Pons (tissue), 1 donor: ENCODE measurements around the gene SPOP.
A peak's percentile ranks its signal among the peaks of the same experiment; 100 is the strongest.
"Not testable (repeated sequence)": the region's sequence is repeated elsewhere in the genome, so short reads cannot be mapped to it uniquely, and the experiment has no call there.

Source experiments
- DNase-seq: peaks from one replicate; pipeline ENCODE4 v3.0.0-alpha.2; 2016; ENCODE audit warnings: low spot score

The SPOP gene

GRCh38 chr17:49647256-49647585 is 30.7 kb downstream of the SPOP start:
- no peak for DNase-seq

- DNase-seq, result no peak
Observed at GRCh38 chr17:49646391-49647255, 31.3 kb downstream of the SPOP start.

GRCh38 chr17:49646056-49646390 is 31.9 kb downstream of the SPOP start:
- not testable (repeated sequence) for DNase-seq

- DNase-seq, result no peak
Observed at GRCh38 chr17:49645654-49646053, 32.2 kb downstream of the SPOP start.

GRCh38 chr17:49640556-49640955 is 37.3 kb downstream of the SPOP start:
- DNase-seq, result no peak

GRCh38 chr17:49638818-49639217 is 39.1 kb downstream of the SPOP start:
- DNase-seq, result no peak

- DNase-seq, result no peak
Observed at GRCh38 chr17:49637739-49638138, 40.2 kb downstream of the SPOP start.

GRCh38 chr17:49637050-49637449 is 40.8 kb downstream of the SPOP start:
- no peak for DNase-seq

GRCh38 chr17:49635121-49635520 is 42.8 kb downstream of the SPOP start:
- no peak for DNase-seq

GRCh38 chr17:49634485-49634860 is 43.4 kb downstream of the SPOP start:
- DNase-seq, result peak; percentile 34

GRCh38 chr17:49633762-49634484 is 44.0 kb downstream of the SPOP start:
- DNase-seq, result peak; percentile 18

GRCh38 chr17:49633250-49633649 is 44.6 kb downstream of the SPOP start:
- DNase-seq, result no peak

- DNase-seq, result no peak
Observed at GRCh38 chr17:49632201-49632600, 45.7 kb downstream of the SPOP start.

- DNase-seq, result no peak
Observed at GRCh38 chr17:49631496-49631895, 46.4 kb downstream of the SPOP start.

- DNase-seq, result no peak
Observed at GRCh38 chr17:49630113-49630900, 47.6 kb downstream of the SPOP start.

- DNase-seq, result no peak
Observed at GRCh38 chr17:49629447-49629846, 48.5 kb downstream of the SPOP start.

- no peak for DNase-seq
Observed at GRCh38 chr17:49624896-49625295, 53.0 kb downstream of the SPOP start.

- DNase-seq, result no peak
Observed at GRCh38 chr17:49621946-49622529, 55.9 kb downstream of the SPOP start.

- DNase-seq, result no peak
Observed at GRCh38 chr17:49621420-49621819, 56.5 kb downstream of the SPOP start.

GRCh38 chr17:49618028-49618611 is 59.8 kb downstream of the SPOP start:
- DNase-seq, result no peak

- no peak for DNase-seq
Observed at GRCh38 chr17:49616601-49617131, 61.2 kb downstream of the SPOP start.

GRCh38 chr17:49616086-49616485 is 61.8 kb downstream of the SPOP start:
- DNase-seq, result peak; percentile 47
